Mesodermal cell (in vitro differentiated cells): ENCODE measurements around the gene CATSPERZ.

Experiments used
- H3K27ac ChIP-seq: 2 replicates; pipeline ENCODE4 v1.7.0; 2013; ENCODE audit warnings: mild to moderate bottlenecking, low read depth, low read length, moderate library complexity; ENCODE audit not compliant: severe bottlenecking
- H3K36me3 ChIP-seq: 2 replicates; pipeline ENCODE4 v1.7.1; 2013; ENCODE audit warnings: mild to moderate bottlenecking, low read length, moderate library complexity; ENCODE audit not compliant: control insufficient read depth, insufficient read depth
- H3K4me1 ChIP-seq: one replicate; pipeline ENCODE4 v1.7.1; 2013; ENCODE audit warnings: mild to moderate bottlenecking, low read length; ENCODE audit not compliant: insufficient read depth, control insufficient read depth, poor library complexity, severe bottlenecking
- H3K4me3 ChIP-seq: 2 replicates; pipeline ENCODE4 v1.7.0; 2013; ENCODE audit warnings: low read length, control low read depth, mild to moderate bottlenecking; ENCODE audit not compliant: insufficient read depth, poor library complexity, severe bottlenecking; ENCODE audit errors: extremely low read depth
- H3K9me3 ChIP-seq: 2 replicates; pipeline ENCODE4 v1.7.1; 2013; ENCODE audit warnings: mild to moderate bottlenecking, low read length, moderate library complexity; ENCODE audit not compliant: control insufficient read depth
- WGBS, 2 experiments: methylation state at CpG; one replicate each; pipeline ENCODE4 v1.1.5; 2013; ENCODE audit warnings: missing lambda C conversion rate in 2 of 2; ENCODE audit not compliant: insufficient coverage in 2 of 2; 5-methylcytosine and 5-hydroxymethylcytosine counted together

Gene CATSPERZ

GRCh38 chr11:64339754-64340408 is 39.7 kb downstream of the CATSPERZ start, which contains the start of gene CCDC88B:
CCDC88B (plus strand) TSS chr11:64340204; CDS start chr11:64340267, 63 bp downstream.
- Histone ChIP-seq H3K4me3 (no peak within 1 kb of the TSS), H3K27ac (no peak within 1 kb of the TSS), H3K36me3 (no peaks in the 10 kb centered on the region), H3K9me3 (no peaks in the 10 kb centered on the region), H3K4me1 (peaks cover 4% of the 10 kb centered on the region)
- WGBS, 2 experiments, result 90 to 96% methylated on average over 8 to 14 of the region's 16 CpGs

GRCh38 chr11:64340671-64341335 is 40.6 kb downstream of the CATSPERZ start:
- H3K4me3 ChIP-seq, result no peak overlapping the region
- WGBS, 2 experiments, result 56 to 67% methylated on average over 14 to 31 of the region's 33 CpGs
- no peaks in the 10 kb centered on the region for H3K4me1 ChIP-seq
- H3K9me3 ChIP-seq, result no peaks in the 10 kb centered on the region
- no peaks in the 10 kb centered on the region for H3K36me3 ChIP-seq
- H3K27ac ChIP-seq, result no peak overlapping the region

- Histone ChIP-seq H3K27ac (no peak overlapping the region), H3K4me1 (no peaks in the 10 kb centered on the region), H3K9me3 (no peaks in the 10 kb centered on the region), H3K36me3 (no peaks in the 10 kb centered on the region), H3K4me3 (no peak overlapping the region)
- 87 to 96% methylated on average over 12 to 21 of the region's 21 CpGs for WGBS, 2 experiments
These were observed 41.3 kb downstream of the CATSPERZ start for GRCh38 chr11:64341429-64341828.

GRCh38 chr11:64341851-64342791 is 42.0 kb downstream of the CATSPERZ start:
- H3K4me3 ChIP-seq, result peak overlapping the region; percentile 16
- H3K36me3 ChIP-seq, result no peaks in the 10 kb centered on the region
- no peaks in the 10 kb centered on the region for H3K9me3 ChIP-seq
- 23 to 31% methylated on average over 37 to 41 of the region's 55 CpGs for WGBS, 2 experiments
- H3K27ac ChIP-seq, result no peak overlapping the region
- H3K4me1 ChIP-seq, result no peaks in the 10 kb centered on the region

- 89 to 92% methylated on average over 23 of the region's 29 CpGs for WGBS, 2 experiments
- H3K4me1 ChIP-seq, result no peaks in the 10 kb centered on the region
- H3K36me3 ChIP-seq, result no peaks in the 10 kb centered on the region
- peak overlapping the region; percentile 16 for H3K4me3 ChIP-seq
- no peak overlapping the region for H3K27ac ChIP-seq
- no peaks in the 10 kb centered on the region for H3K9me3 ChIP-seq
These were observed 42.9 kb downstream of the CATSPERZ start for GRCh38 chr11:64342869-64343745.

GRCh38 chr11:64343767-64344559 is 43.8 kb downstream of the CATSPERZ start:
- WGBS, 2 experiments, result 84 to 91% methylated on average over 16 to 18 of the region's 18 CpGs
- Histone ChIP-seq H3K4me3 (no peak overlapping the region), H3K36me3 (no peaks in the 10 kb centered on the region), H3K4me1 (no peaks in the 10 kb centered on the region), H3K9me3 (no peaks in the 10 kb centered on the region), H3K27ac (no peak overlapping the region)

GRCh38 chr11:64344787-64345186 is 44.6 kb downstream of the CATSPERZ start:
- Histone ChIP-seq H3K27ac (no peak overlapping the region), H3K4me3 (no peak overlapping the region), H3K9me3 (no peaks in the 10 kb centered on the region), H3K36me3 (no peaks in the 10 kb centered on the region), H3K4me1 (no peaks in the 10 kb centered on the region)
- 95% methylated on average over 28 of the region's 28 CpGs for WGBS, 2 experiments

GRCh38 chr11:64347193-64347867 is 47.2 kb downstream of the CATSPERZ start:
- Histone ChIP-seq H3K4me3 (no peak overlapping the region), H3K4me1 (no peaks in the 10 kb centered on the region), H3K27ac (no peak overlapping the region), H3K36me3 (no peaks in the 10 kb centered on the region), H3K9me3 (no peaks in the 10 kb centered on the region)
- 79 to 80% methylated on average over 8 to 11 of the region's 12 CpGs for WGBS, 2 experiments

- Histone ChIP-seq H3K27ac (no peak overlapping the region), H3K9me3 (no peaks in the 10 kb centered on the region), H3K36me3 (no peaks in the 10 kb centered on the region), H3K4me1 (no peaks in the 10 kb centered on the region), H3K4me3 (no peak overlapping the region)
- 68 to 76% methylated on average over 10 to 11 of the region's 14 CpGs for WGBS, 2 experiments
These were observed 48.3 kb downstream of the CATSPERZ start for GRCh38 chr11:64348383-64349024.
